GM23248 (cell line): Measurements from ENCODE around the gene PMAIP1.

Experiments used
- EZH2 ChIP-seq: fragments of 200-600 bp; sonication (generic); IDR thresholded peaks from 2 replicates; pipeline ENCODE4 v1.6.1; 2018; ENCODE audit warnings: antibody characterized with exemption, mild to moderate bottlenecking; ENCODE audit not compliant: insufficient read depth, poor library complexity, severe bottlenecking
- EZH2phosphoT487 ChIP-seq: fragments of 200-600 bp; sonication (generic); IDR thresholded peaks from 2 replicates; pipeline ENCODE4 v1.6.1; 2018; ENCODE audit warnings: antibody characterized with exemption, moderate library complexity, mild to moderate bottlenecking, low read depth; ENCODE audit not compliant: insufficient read depth

DNA sequence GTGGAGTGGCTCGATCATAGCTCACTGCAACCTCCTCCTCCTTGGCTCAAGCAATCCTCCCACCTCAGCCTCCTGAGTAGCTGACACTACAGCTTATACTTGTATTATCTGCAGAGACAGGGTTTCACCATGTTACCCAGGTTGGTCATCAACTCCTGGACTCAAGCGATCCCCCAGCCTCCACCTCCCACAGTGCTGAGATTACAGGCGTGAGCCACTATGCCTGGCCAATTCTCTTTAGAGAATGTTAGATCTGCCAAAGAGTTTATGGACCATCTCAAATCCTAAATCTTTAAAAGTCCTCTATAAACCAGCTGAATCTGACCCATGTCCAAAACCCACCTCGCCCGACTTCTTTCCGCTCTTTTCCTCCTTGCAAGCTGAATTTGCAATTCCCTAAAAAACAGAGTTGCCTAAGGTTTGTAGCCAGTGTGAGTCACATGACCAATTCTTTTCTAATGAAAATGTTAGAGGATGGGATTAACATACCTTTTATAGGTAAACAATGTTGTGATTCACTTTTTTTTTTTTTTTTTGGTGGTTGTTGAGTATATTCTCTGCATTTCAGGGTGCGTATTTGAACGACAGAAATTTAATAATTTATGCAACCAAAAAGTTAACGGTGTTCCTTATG is 2.4 kb upstream of the PMAIP1 start:
- TF ChIP-seq EZH2 (no peak), EZH2phosphoT487 (no peak)
